Stimulated activated CD4-positive, alpha-beta T cell treated with anti-CD3 and anti-CD28 coated beads, Interleukin-4, amount 100 ng/mL, for 1 hour (primary cell): Measurements from ENCODE around the gene CD24.

Experiments
- DNase-seq: peaks from one replicate; pipeline ENCODE4 v3.0.0-alpha.2; 2020

CD24 gene

GRCh38 chr6:106966671-106967640 is 7.6 kb downstream of the CD24 start:
- no peak for DNase-seq

- DNase-seq: no peak
These were observed 8.3 kb downstream of the CD24 start for GRCh38 chr6:106966229-106966628.

DNA sequence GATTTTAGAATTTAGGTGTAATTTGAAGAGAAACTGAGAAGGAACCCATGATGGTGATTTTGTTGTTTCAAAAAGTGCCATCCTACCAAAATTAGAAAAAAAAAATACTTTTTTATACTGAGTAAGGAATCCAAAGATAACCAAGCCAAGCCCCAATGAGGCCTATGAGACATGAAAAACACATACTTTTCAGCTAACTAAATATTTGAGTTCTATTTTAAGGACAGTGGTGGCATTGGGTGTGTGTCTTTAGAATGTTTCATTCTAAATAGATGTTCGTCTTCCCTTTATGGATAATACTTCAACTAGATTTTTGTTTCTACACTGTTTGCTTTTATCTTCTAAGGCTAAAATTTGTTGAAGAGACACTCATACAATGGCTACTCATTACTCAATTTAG is 9.6 kb downstream of the CD24 start:
- DNase-seq: no peak

- DNase-seq: no peak
These were observed 10.4 kb downstream of the CD24 start for GRCh38 chr6:106964099-106964498.

- DNase-seq: no peak
These were observed 11.0 kb downstream of the CD24 start for GRCh38 chr6:106963544-106963943.

DNA sequence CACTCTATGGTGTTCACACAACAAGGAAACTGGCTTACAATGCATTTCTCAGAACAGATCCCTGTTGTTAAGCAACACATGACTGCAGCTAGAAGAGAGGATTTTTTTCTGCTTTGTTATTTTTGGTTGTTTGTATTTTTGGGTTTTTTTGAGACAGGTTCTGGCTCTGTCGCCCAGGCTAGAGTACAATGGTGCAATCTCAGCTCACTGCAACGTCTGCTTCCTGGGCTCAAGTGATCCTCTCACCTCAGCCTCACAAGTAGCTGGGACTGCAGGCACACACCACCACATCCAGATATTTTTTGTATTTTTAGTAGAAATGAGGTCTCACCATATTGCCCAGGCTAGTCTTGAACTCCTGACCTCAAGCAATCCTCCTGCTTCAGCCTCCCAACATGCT is 12.7 kb downstream of the CD24 start:
- DNase-seq: no peak

DNA sequence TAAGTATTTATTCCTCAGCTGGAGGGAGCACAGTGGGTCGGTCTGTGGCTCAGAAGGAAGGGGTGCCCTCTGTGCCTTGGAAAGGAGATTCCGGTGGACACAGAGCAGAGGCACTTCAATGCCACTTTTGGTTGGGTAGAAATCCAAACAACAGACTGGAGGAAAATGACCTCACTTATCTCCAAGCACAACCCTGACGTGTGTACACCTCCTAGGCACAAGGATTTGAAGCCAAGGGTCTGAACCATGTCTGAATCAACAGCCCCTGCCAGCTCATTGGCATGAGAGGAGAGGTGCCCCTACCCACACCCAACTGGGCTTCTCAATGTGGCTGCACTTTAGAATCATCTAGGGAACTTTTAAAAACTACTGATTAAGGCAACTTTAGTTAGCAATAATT is 13.4 kb downstream of the CD24 start:
- DNase-seq: no peak

DNA sequence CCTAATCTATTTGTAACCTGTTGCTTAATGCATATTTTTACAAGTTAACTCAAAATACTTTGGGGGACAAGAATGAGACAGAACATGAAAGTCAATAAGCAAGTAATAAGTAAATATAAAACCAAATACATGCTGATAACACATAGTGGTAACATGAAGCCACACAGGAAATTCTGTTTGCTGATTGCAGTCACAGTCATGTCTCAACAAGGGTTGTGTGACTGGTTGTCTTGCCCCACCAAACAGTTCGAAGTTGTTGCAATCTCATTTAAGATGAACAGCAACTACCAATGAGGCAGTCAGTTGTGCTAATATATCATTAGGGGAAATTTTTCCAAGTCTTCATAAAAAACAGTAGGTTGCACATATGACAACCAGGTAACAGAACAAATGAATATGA is 14.5 kb downstream of the CD24 start:
- no peak for DNase-seq

- no peak for DNase-seq
These were observed 34.7 kb downstream of the CD24 start for GRCh38 chr6:106939848-106940247.

DNA sequence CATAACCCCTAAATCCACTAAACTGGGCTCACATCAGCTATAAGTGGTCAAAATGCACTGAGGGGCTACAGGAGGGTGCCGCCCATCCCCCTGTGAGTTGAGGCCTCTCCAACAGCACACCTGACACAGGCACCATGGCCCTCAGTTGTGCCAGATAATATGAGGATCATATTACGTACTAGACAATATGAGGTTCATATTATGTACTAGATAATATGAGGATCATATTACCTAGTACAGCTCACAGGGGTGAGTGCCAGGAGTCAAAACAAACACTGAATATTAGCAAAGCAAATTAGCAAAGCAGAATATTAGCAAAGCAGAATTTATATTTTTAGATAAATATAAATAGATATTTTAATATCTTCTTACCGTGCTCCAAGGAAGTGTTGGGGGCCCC is 35.3 kb downstream of the CD24 start:
- DNase-seq: no peak

GRCh38 chr6:106927531-106928398 is 46.8 kb downstream of the CD24 start:
- DNase-seq: peak; percentile 37

GRCh38 chr6:106925948-106926347 is 48.6 kb downstream of the CD24 start:
- no peak for DNase-seq

- no peak for DNase-seq
These were observed 49.6 kb downstream of the CD24 start for GRCh38 chr6:106924694-106925523.

DNA sequence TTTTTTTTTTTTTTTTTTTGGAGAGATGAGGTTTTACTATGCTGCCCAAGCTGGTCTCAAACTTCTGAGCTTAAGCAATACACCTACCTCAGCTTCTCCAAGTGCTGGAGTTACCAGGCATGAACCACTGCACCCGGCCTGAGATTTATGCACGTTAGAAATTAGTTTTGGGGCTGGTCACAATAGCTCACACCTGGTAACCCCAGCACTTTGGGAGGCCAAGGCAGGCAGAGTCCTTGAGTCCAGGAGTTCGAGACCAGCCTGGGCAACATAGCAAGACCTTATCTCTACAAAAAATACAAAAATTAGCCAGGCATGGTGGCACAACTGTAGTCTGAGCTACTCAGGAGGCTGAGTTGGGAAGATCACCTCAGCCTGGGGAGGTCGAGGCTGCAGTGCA is 51.9 kb downstream of the CD24 start:
- DNase-seq: no peak
